Calu3 (cell line): Measurements from ENCODE around the gene AGBL4. TPM values are rescaled to one million over a fixed set of nuclear protein-coding genes. Genes with fewer than 3 reads are reported as not detected.

Experiments
- BruUV-seq: library from RNA; stranded (reverse); fragments of 400-500 nt; replicated peaks from 2 replicates; lab custom pipeline; 2021; lab: Mats Ljungman, UMichigan
- CTCF ChIA-PET: fragments of 300-600 bp; sonication (Branson Sonifier 250); formaldehyde crosslinking; loops from one replicate; lab custom pipeline; 2022; ENCODE audit warnings: antibody characterized with exemption; lab: Charles Lee
- DNase-seq: peaks from one replicate; pipeline ENCODE4 v3.0.0; 2022
- H3K27ac Mint-ChIP-seq: one replicate; pipeline ENCODE4 v1.8.0; 2022; ENCODE audit warnings: mixed read lengths; ENCODE audit not compliant: unreplicated experiment
- H3K27me3 Mint-ChIP-seq: one replicate; pipeline ENCODE4 v1.8.0; 2022; ENCODE audit warnings: mixed read lengths; ENCODE audit not compliant: unreplicated experiment
- H3K36me3 Mint-ChIP-seq: one replicate; pipeline ENCODE4 v1.8.0; 2022; ENCODE audit warnings: mild to moderate bottlenecking, moderate library complexity, mixed read lengths; ENCODE audit not compliant: insufficient read depth, unreplicated experiment
- H3K4me1 Mint-ChIP-seq: one replicate; pipeline ENCODE4 v1.8.0; 2022; ENCODE audit warnings: mild to moderate bottlenecking, low read depth, mixed read lengths; ENCODE audit not compliant: unreplicated experiment
- H3K4me3 Mint-ChIP-seq: one replicate; pipeline ENCODE4 v1.8.0; 2022; ENCODE audit warnings: mild to moderate bottlenecking, low read depth, moderate library complexity, mixed read lengths; ENCODE audit not compliant: unreplicated experiment
- H3K9me3 Mint-ChIP-seq: one replicate; pipeline ENCODE4 v1.8.0; 2022; ENCODE audit warnings: low read depth, mixed read lengths; ENCODE audit not compliant: unreplicated experiment
- intact Hi-C: fragments of 100-400 bp; cut with micrococcal nuclease; formaldehyde crosslinking; loops from one replicate; pipeline ENCODE4 v1.10.0; 2022; ENCODE audit not compliant: unreplicated experiment
- total RNA-seq: library from RNA; stranded (reverse); gene quantifications from 2 replicates; pipeline ENCODE4 v1.2.3, GENCODE V29; 2022
- TF ChIP-seq, protein P1 (sequence below): fragments of 200-600 bp; IDR thresholded peaks from one replicate; pipeline ENCODE4 v1.8.0; 2022; ENCODE audit warnings: antibody characterized with exemption; ENCODE audit not compliant: unreplicated experiment

Gene AGBL4
- total RNA-seq, 1 experiment from 2014 or later: not detected

DNA sequence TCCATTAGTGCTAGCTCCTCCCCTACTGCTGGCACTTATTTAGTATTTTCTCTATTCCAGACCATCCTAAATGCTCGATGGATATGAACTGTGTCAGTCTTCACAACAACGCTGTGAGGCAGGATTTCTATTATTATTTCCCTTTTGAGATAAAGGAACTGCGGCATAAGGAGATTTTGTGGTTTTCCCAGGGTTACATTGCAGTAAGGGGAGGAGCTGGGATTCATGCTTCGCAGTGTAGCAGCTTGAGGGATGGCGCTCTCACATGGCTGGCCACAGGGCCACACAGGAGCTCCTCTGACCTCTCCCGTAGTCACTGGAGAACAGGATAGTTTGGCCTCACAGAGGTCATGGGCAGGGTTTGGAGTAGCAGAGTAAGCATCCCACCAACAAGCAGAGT, 1364.0 kb downstream of the AGBL4 start:
- no peak overlapping the region for H3K4me3 Mint-ChIP-seq
- no peaks in the 10 kb centered on the region for H3K36me3 Mint-ChIP-seq
- no TSS peak for BruUV-seq
- H3K4me1 Mint-ChIP-seq: no peaks in the 10 kb centered on the region
- TF ChIP-seq, protein P1, sequence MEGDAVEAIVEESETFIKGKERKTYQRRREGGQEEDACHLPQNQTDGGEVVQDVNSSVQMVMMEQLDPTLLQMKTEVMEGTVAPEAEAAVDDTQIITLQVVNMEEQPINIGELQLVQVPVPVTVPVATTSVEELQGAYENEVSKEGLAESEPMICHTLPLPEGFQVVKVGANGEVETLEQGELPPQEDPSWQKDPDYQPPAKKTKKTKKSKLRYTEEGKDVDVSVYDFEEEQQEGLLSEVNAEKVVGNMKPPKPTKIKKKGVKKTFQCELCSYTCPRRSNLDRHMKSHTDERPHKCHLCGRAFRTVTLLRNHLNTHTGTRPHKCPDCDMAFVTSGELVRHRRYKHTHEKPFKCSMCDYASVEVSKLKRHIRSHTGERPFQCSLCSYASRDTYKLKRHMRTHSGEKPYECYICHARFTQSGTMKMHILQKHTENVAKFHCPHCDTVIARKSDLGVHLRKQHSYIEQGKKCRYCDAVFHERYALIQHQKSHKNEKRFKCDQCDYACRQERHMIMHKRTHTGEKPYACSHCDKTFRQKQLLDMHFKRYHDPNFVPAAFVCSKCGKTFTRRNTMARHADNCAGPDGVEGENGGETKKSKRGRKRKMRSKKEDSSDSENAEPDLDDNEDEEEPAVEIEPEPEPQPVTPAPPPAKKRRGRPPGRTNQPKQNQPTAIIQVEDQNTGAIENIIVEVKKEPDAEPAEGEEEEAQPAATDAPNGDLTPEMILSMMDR: no peak
- intact Hi-C loops: no loop called here
- no peak overlapping the region for H3K27ac Mint-ChIP-seq
- no peaks in the 10 kb centered on the region for H3K9me3 Mint-ChIP-seq
- CTCF ChIA-PET: interaction anchor here (1.6 kb wide), 1 partner anchor 17 kb away, joined by 3 read pairs; no protein-coding TSS in a partner anchor
- DNase-seq: no peak
- peaks cover 74% of the 10 kb centered on the region for H3K27me3 Mint-ChIP-seq

DNA sequence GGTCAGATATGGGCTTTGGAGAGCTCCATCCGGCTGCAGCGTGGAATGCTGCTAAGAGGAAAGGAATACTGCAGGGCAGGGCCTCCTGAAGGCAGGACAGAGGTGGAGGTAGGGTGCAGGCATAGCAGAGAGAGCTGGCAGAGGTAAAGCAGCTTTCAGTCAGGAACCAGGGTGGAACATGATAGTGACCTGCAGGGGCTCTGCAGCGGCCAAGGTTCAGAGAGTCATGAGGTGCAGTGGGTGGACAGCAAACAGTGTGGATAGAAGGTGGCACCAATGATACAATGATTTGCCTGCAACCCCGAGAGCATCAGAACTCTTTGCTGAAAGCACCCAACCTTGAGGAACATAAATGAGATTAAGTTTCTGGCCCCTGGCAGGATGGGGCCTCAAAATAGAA, 1366.3 kb downstream of the AGBL4 start:
- TF ChIP-seq, protein P1: no peak
- Mint-ChIP-seq H3K4me1 (no peaks in the 10 kb centered on the region), H3K27ac (no peak overlapping the region), H3K4me3 (no peak overlapping the region), H3K9me3 (no peaks in the 10 kb centered on the region), H3K27me3 (peaks cover 74% of the 10 kb centered on the region), H3K36me3 (no peaks in the 10 kb centered on the region)
- intact Hi-C loops: no loop called here
- CTCF ChIA-PET: interaction anchor here (0.6 kb wide), 1 partner anchor 636 kb away, joined by 3 read pairs; no protein-coding TSS in a partner anchor
- no TSS peak for BruUV-seq
- no peak for DNase-seq

DNA sequence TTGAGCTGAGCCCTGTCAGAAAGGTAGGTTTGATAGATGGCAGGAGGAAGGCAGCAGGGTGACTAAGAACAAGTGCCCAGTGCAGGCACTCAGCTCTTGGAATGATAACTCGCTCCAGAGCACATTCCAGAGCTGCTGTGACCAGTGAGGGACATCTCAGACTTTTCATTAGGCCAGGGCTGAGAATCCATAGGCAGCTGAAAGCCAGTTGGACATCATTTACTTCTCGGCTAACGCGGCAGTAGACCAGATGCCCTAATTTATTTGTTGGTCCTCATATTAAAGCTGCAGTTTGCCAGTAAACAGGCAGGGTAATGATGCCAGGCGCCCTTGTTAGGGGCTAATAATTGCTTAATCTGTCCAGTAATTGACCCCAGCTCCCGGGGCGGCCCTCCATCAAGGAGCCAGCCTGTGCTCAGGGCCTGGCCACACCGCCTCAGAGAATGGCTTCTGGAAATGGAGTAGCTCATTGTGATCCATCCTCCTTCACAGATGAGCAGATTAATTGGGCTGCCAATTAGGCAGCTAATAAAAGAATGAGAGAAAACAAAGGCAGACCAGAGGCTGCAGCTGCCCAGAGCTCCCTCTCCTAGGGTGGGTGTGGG, 1369.0 kb downstream of the AGBL4 start:
- no peaks in the 10 kb centered on the region for H3K4me1 Mint-ChIP-seq
- H3K27me3 Mint-ChIP-seq: peaks cover 57% of the 10 kb centered on the region
- CTCF ChIA-PET: interaction anchor here (0.6 kb wide), 1 partner anchor 23 kb away, joined by 3 read pairs; no protein-coding TSS in a partner anchor
- TF ChIP-seq, protein P1: no peak
- no peak overlapping the region for H3K4me3 Mint-ChIP-seq
- intact Hi-C loops: no loop called here
- H3K27ac Mint-ChIP-seq: no peak overlapping the region
- H3K9me3 Mint-ChIP-seq: no peaks in the 10 kb centered on the region
- no peaks in the 10 kb centered on the region for H3K36me3 Mint-ChIP-seq
- BruUV-seq: no TSS peak
- no peak for DNase-seq

DNA sequence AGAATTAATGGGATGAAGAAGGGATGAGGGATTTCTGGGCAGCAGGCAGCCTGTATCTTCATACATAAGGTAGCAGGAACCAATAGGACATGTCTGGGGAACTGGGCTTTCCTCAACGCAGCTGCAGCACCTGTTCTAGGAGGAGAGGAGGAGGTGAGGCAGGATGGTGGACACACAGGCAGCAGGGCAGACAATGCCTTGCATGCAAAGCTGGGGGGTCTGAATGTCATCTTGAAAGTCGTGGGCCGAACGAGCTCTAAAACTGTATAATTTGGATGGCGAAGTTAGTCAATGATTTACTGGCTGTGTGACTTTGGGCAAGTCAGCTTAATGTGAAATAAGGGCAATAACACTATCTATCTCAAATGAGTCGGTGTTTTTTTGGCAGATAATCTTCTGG, 1371.4 kb downstream of the AGBL4 start:
- CTCF ChIA-PET: no interaction called here
- Mint-ChIP-seq H3K4me1 (no peaks in the 10 kb centered on the region), H3K4me3 (no peak overlapping the region), H3K27me3 (peaks cover 70% of the 10 kb centered on the region), H3K27ac (no peak overlapping the region), H3K9me3 (no peaks in the 10 kb centered on the region), H3K36me3 (no peaks in the 10 kb centered on the region)
- DNase-seq: no peak
- no TSS peak for BruUV-seq
- TF ChIP-seq, protein P1: no peak
- intact Hi-C loops: no loop called here
